Thyroid gland (tissue), 4 donors: ENCODE measurements around the gene SOCS6.

Source experiments
- CTCF ChIP-seq, 6 experiments: fragments of 200-600 bp in 3 of 6; fragments of 450-650 bp in 3 of 6; sonication (generic) in 3 of 6; IDR thresholded peaks; one replicate each; pipeline ENCODE4 v1.5.1; 2016 to 2019; ENCODE audit warnings: antibody characterized with exemption in 6 of 6, mild to moderate bottlenecking in 2 of 6, inconsistent platforms in 1 of 6, moderate library complexity in 1 of 6
- POLR2A ChIP-seq, 2 donors: fragments of 450-650 bp; IDR thresholded peaks; one replicate each; pipeline ENCODE4 v1.6.1; 2017; ENCODE audit warnings: antibody characterized with exemption in 2 of 2, mild to moderate bottlenecking in 2 of 2, moderate library complexity in 1 of 2

- TF ChIP-seq POLR2A (IDR thresholded peaks at IDR 0.05) (no peak), CTCF (IDR thresholded peaks at IDR 0.05) (no peak)
Measured at GRCh38 chr18:70376914-70377258, 88.0 kb downstream of the SOCS6 start.
